OCI-LY3 (cell line): ENCODE results near the gene NADK.

Source experiments
- EZH2phosphoT487 ChIP-seq: fragments of 200-600 bp; shearing (Covaris generic); IDR thresholded peaks from 2 replicates; pipeline ENCODE4 v1.6.1; 2018; ENCODE audit warnings: antibody characterized with exemption, mixed run types, low read depth
- TF ChIP-seq, protein P1 (sequence below): fragments of 200-600, 300-600 bp; sonication (generic); IDR thresholded peaks from 2 replicates; pipeline ENCODE4 v1.5.1; 2014; ENCODE audit warnings: antibody characterized with exemption, low read length, low read depth

DNA sequence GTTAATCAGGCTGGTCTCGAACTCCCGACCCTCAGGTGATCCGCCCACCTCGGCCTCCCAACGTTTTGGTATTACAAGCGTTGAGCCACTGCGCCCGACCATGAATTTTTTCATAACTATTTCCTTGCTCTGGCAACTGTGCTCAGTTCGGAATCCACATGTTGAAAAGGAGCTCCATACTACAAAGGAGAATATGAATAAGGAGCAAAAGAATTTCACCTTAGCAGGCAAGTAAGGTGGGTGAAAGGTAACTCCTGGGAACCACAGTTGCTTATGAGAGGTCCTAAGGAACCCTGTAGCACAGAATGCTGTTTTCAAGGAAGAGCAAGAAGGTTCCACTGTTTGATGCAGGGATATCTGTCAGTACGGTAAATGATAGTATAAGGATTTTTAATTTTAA lies 29.9 kb upstream of the NADK start:
- TF ChIP-seq, protein P1, sequence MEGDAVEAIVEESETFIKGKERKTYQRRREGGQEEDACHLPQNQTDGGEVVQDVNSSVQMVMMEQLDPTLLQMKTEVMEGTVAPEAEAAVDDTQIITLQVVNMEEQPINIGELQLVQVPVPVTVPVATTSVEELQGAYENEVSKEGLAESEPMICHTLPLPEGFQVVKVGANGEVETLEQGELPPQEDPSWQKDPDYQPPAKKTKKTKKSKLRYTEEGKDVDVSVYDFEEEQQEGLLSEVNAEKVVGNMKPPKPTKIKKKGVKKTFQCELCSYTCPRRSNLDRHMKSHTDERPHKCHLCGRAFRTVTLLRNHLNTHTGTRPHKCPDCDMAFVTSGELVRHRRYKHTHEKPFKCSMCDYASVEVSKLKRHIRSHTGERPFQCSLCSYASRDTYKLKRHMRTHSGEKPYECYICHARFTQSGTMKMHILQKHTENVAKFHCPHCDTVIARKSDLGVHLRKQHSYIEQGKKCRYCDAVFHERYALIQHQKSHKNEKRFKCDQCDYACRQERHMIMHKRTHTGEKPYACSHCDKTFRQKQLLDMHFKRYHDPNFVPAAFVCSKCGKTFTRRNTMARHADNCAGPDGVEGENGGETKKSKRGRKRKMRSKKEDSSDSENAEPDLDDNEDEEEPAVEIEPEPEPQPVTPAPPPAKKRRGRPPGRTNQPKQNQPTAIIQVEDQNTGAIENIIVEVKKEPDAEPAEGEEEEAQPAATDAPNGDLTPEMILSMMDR: no peak
- TF ChIP-seq EZH2phosphoT487: no peak
